GM19455 (cell line): ENCODE results near the gene LRRC9.
A peak's percentile ranks its signal among the peaks of the same experiment; 100 is the strongest.

Experiments
- ATAC-seq: cut with Tn5 transposase; IDR thresholded peaks from one replicate; pipeline ENCODE4 v1.9.1; 2021; ENCODE audit not compliant: unreplicated experiment

Gene LRRC9

GRCh38 chr14:59919570-59920377 lies at the start of gene LRRC9:
Gene LRRC9 (plus strand): TSS chr14:59920144.
- no peak for ATAC-seq

GRCh38 chr14:59870277-59871165 lies 49.4 kb upstream of the LRRC9 start, which contains the start of gene RTN1:
Gene RTN1 (minus strand): TSS chr14:59870776. CDS start chr14:59870630, 146 bp downstream.
- ATAC-seq, result peak; percentile 54

- ATAC-seq, result no peak
Measured at GRCh38 chr14:59871166-59871495, 48.8 kb upstream of the LRRC9 start.

- ATAC-seq, result no peak
Measured at GRCh38 chr14:59882957-59883356, 37.0 kb upstream of the LRRC9 start.

- no peak for ATAC-seq
Measured at GRCh38 chr14:59890676-59891075, 29.3 kb upstream of the LRRC9 start.

- no peak for ATAC-seq
Measured at GRCh38 chr14:59895721-59896120, 24.2 kb upstream of the LRRC9 start.

- no peak for ATAC-seq
Measured at GRCh38 chr14:59897757-59898383, 22.1 kb upstream of the LRRC9 start.

GRCh38 chr14:59900556-59900955 lies 19.4 kb upstream of the LRRC9 start:
- ATAC-seq, result no peak

GRCh38 chr14:59904184-59904583 lies 15.8 kb upstream of the LRRC9 start:
- no peak for ATAC-seq

- ATAC-seq, result no peak
Measured at GRCh38 chr14:59905188-59905587, 14.8 kb upstream of the LRRC9 start.

- no peak for ATAC-seq
Measured at GRCh38 chr14:59912443-59912842, 7.5 kb upstream of the LRRC9 start.

- no peak for ATAC-seq
Measured at GRCh38 chr14:59913187-59913586, 6.8 kb upstream of the LRRC9 start.

- ATAC-seq, result no peak
Measured at GRCh38 chr14:59918824-59919569, 947 bp upstream of the LRRC9 start.

- ATAC-seq, result no peak
Measured at GRCh38 chr14:59920378-59920683, 387 bp downstream of the LRRC9 start.

- ATAC-seq, result no peak
Measured at GRCh38 chr14:59925797-59926196, 5.9 kb downstream of the LRRC9 start.

GRCh38 chr14:59926534-59926933 lies 6.6 kb downstream of the LRRC9 start:
- no peak for ATAC-seq

- ATAC-seq, result no peak
Measured at GRCh38 chr14:59931237-59931636, 11.3 kb downstream of the LRRC9 start.

- ATAC-seq, result no peak
Measured at GRCh38 chr14:59936145-59936544, 16.2 kb downstream of the LRRC9 start.

- ATAC-seq, result peak; percentile 53
Measured at GRCh38 chr14:59939828-59940227, 19.9 kb downstream of the LRRC9 start.

GRCh38 chr14:59942296-59942862 lies 22.4 kb downstream of the LRRC9 start:
- ATAC-seq, result peak; percentile 51

- no peak for ATAC-seq
Measured at GRCh38 chr14:59944909-59945308, 25.0 kb downstream of the LRRC9 start.
